PC-9 (cell line): ENCODE results near the gene NHLRC1.

ENCODE experiments used
- CTCF ChIP-seq: fragments of 200-600 bp; sonication (generic); conservative IDR thresholded peaks from 2 replicates; pipeline ENCODE4 v1.6.1; 2017; ENCODE audit warnings: mixed run types, antibody characterized with exemption, mild to moderate bottlenecking, moderate library complexity
- EZH2 ChIP-seq: fragments of 200-600 bp; sonication (generic); IDR thresholded peaks from 2 replicates; pipeline ENCODE4 v1.8.0; 2017; ENCODE audit warnings: antibody characterized with exemption, low read depth

- TF ChIP-seq CTCF (no peak), EZH2 (no peak)
Measured at GRCh38 chr6:18078866-18079265, 43.6 kb downstream of the NHLRC1 start.
